DMS153 (cell line): ENCODE results near the gene FLT1.
A peak's percentile ranks its signal among the peaks of the same experiment; 100 is the strongest.

ENCODE experiments used
- DNase-seq: peaks from one replicate; lab custom pipeline; 2025; lab: John Stamatoyannopoulos, UW

FLT1 gene

DNA sequence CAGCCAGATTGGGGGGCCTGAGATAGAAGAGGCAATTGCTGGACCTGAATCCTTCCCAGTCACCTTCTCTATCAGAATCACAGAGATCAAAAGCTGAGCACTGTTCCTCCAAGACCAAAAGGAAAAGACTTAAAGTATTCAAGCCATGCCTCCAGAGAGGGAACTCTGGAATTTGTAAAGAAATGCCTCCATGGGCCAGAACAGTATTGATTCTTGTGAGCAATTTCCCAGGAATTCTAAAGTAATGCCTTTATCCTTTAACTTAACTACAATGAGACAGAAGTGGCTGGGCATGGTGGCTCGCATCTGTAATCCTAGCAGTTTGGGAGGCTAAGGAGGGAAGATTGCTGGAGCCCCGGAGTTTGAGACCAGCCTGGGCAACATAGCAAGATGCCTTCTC lies 148.8 kb downstream of the FLT1 start:
- DNase-seq = no peak

GRCh38 chr13:28344163-28344562 lies 150.8 kb downstream of the FLT1 start:
- no peak for DNase-seq

DNA sequence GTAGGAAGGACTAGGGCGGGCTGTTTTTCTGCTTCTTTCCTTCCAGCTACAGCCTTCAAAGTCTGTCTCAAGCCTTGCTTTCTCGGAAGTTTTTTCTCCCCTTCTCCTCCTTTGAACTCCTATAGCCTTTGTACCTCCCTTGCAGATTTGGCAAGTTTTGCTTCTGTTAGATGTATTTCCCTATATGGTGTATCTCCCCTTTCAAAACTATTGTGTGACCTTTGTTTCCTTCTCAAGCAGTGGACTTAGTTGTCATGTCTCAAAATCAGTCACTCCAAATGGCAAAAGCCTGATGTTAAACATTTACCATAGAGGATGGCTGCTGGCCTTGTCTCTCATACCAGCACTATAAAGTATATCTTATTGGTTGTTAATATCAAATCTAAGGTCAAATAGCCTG lies 152.7 kb downstream of the FLT1 start:
- DNase-seq = no peak

- no peak for DNase-seq
Measured at GRCh38 chr13:28340272-28340793, 154.6 kb downstream of the FLT1 start.

- no peak for DNase-seq
Measured at GRCh38 chr13:28339419-28339818, 155.5 kb downstream of the FLT1 start.

GRCh38 chr13:28338742-28339141 lies 156.2 kb downstream of the FLT1 start:
- DNase-seq = no peak

DNA sequence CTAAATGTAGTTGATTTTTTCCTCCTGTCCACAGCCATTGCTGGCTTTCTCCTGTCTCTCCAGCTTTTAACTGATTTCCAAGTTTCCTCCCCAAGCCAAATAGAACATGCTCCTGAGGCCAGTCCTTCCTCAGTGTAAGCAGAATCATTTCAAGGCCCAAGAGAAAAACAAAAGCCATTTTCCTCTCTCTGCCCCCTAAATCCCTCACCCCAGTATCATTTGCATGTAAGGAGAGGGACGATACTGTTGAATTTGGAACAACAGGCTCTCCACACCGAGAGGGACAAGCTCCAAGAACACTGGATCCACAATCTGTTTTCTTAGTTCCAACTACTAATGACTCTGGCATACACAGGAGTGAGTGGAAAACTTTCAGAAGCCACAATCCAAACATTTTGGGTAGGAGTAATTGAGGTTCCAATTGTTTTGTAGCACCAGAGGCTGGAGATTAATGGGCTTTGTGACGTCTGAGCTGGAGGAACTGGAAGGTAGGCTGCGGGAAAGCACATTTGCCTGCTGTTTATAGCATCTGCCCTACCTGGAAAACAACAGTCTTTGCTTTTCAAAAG lies 156.8 kb downstream of the FLT1 start:
- no peak for DNase-seq

- DNase-seq = no peak
Measured at GRCh38 chr13:28337166-28338005, 157.5 kb downstream of the FLT1 start.

- DNase-seq = no peak
Measured at GRCh38 chr13:28336193-28336657, 158.7 kb downstream of the FLT1 start.

DNA sequence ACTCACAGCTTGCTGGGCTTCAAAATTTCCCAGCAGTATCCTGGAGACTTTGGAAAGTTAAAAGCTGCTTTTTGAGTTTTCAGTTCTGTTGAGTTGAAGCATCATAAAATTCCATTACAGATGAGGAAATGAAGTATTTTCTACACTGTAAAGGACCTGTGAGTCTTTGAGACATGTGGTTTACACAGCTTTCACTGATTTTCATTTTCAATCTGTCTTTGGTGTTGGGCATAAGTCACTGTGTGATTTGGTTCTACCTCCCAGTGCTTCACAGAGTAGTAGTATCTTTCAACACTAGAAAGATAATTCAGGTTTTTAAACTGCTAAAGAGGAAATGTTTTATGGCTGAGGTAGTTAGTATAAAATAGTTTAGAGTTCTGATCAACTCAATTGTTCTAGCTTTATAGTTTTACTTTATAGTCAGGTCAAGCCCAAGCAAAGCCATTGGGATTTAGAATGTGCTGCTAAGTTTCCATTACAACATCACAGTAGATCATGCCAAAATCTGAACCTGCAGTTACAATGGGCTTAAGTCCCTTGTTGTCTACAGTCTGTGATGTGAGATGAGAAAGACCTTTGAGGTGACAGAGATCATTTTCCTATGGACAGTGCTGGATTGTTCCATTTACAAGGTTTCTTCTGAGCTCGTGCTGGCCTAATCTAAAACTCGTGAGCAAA lies 161.6 kb downstream of the FLT1 start:
- no peak for DNase-seq

DNA sequence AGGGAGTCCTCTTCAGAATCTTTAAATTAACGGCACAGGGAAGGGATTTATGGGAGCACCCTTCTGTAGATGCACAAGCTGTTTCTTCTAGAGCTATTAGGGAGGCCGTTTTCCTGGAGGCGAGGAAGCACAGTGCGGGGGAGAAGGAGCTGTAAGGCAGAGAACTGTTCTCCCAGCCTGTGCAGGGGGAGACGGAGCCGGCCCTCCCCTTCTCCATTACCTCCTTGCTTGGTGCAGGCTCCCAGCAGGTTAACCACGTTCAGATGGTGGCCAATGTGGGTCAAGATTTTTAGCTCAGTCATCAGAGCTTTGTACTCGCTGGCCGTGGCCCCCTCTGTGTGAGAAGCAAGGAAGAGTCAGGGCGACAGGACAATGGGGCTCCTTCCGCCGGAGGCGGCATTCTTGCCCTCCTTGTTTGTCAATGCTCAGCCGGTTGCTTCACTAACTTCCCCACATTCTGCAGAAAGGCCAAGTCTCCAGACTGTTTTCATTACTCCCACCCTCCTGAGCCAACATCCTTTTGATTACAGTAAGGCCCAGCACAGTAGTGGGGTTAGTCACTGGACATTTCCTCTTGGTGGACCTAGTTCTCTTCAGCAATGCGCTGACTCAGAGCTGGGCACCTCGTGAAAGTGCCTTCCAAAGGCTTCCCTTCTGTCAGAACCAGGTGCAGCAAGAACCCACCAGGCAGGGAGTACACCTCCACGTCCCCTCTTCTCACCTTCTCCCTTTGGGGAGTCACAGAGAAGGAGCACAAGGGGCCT lies 165.4 kb downstream of the FLT1 start:
- DNase-seq = no peak

- DNase-seq = no peak
Measured at GRCh38 chr13:28328271-28328607, 166.7 kb downstream of the FLT1 start.

GRCh38 chr13:28327373-28328270 lies 167.3 kb downstream of the FLT1 start:
- DNase-seq = no peak

GRCh38 chr13:28326056-28326455 lies 168.9 kb downstream of the FLT1 start:
- no peak for DNase-seq

GRCh38 chr13:28325022-28325421 lies 169.9 kb downstream of the FLT1 start:
- no peak for DNase-seq

DNA sequence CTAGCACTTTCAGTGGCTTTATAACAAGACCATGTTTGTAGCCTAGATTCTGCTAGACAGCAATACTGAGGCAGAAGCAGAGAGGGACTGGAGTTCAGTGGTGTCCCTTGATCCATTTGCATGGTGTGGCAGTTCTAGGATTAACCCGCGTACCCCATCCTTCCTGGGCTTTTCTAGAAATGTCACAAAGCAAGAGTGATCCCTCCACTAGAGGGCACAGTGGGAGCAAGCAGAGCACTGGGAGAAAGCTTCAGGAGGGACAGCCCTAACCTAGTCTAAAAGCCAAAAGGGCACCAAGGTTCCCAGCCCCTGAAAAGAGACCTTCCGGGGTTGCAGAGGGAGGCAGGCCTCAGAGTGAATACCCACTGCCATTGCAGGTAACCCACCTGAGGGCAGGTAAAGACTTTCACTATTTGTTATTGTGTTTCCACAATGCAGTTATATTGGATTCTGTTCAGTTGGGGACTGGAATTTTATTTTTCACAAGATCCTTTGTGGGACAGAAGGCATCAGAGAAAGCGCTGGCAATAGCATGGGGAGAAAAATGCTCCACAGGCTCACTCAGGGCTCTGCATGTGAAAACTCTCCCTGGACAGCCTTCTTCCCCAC lies 170.6 kb downstream of the FLT1 start:
- peak; percentile 31 for DNase-seq

GRCh38 chr13:28322256-28322905 lies 172.5 kb downstream of the FLT1 start:
- DNase-seq = no peak

GRCh38 chr13:28321756-28322155 lies 173.2 kb downstream of the FLT1 start:
- DNase-seq = no peak

DNA sequence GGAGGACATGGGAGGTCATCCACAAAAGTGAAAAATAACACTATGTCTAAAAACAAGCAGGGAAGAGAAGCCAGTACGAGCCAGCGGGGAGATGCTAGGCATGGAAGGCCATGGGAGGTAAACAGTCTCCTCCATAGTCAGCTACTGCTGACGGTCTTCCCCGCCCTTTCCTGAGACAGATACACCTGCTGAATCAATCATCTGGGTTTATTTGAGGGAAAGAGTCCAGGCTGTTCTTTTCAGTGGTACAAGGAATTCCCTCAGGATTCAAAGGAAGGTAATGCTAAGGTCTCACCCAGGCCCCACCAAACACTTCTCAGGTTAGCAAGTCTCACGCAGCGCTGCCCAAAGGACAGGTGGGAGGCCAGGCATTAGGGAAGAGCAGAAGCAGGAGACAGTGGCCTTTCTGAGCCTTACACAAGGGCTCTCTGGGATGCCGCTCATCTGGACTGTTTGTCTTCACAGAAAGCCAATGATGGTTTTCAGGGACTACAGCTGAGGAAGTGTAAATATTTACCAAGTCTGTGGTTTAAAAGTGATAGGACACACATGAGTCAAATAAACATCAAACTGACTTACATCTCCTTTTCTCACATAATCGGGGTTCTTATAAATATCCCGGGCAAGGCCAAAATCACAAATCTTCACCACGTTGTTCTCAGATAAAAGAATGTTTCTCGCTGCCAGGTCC lies 173.9 kb downstream of the FLT1 start:
- peak; percentile 62 for DNase-seq

DNA sequence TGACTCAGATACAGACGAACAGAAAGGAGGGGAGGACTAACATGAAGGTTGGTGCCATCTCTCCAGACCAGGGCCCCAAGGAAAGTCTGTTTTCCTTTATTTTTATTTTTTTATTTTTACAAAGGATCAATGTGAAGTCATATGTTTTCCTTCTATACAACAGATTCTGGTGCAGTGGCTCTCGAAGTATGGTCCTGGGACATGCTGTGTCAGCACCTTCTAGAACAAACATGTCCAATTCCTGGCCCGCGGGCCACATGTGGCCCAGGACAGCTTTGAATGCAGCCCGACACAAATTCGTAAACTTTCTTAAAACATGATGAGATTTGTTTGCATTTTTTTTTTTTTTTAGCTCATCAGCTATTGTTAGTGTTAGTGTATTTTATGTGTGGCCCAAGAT lies 174.7 kb downstream of the FLT1 start:
- DNase-seq = no peak
